DOHH2 (cell line): ENCODE data around the gene PRRG1.

ENCODE experiments used
- CTCF ChIP-seq: fragments of 200-600 bp; sonication (generic); IDR thresholded peaks from one replicate; pipeline ENCODE4 v1.5.1; 2014; ENCODE audit warnings: antibody characterized with exemption, mild to moderate bottlenecking, low read depth, low read length; ENCODE audit not compliant: poor library complexity, severe bottlenecking
- EZH2phosphoT487 ChIP-seq: fragments of 200-600 bp; sonication (generic); IDR thresholded peaks from 2 replicates; pipeline ENCODE4 v1.6.1; 2017; ENCODE audit warnings: borderline replicate concordance, mild to moderate bottlenecking, antibody characterized with exemption, low read length, moderate library complexity, mixed read lengths

GRCh38 chrX:37474478-37474877 lies 125.3 kb downstream of the PRRG1 start:
- no peak for TF ChIP-seq CTCF
- TF ChIP-seq EZH2phosphoT487, result no peak
